HG03175 (cell line): ENCODE results near the gene TPO.

Experiments
- ATAC-seq: cut with Tn5 transposase; IDR thresholded peaks from one replicate; pipeline ENCODE4 v1.9.1; 2021; ENCODE audit warnings: mild to moderate bottlenecking, moderate library complexity; ENCODE audit not compliant: unreplicated experiment

The TPO gene

DNA sequence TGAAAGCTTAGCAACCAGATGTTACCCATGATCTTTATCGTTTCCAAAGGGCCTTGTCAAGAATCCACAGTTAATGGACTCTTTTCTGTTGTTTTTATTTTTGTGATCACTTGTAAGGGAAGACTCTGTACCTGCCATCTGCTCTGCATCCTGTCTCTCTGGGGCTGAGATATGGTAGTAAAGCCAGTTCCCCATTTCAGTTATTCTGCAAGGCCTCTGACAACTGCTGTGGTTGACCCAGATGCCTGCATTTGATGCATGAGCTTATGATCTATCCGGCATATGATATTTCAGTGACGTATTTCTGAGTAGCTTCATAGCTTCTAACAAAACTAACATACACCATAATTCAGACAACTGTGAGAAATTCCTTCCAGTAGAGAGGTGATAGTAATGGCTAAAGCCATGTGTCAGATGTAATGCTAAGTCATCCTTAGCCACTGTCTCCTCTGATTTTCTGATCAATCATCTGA lies 105.1 kb downstream of the TPO start:
- ATAC-seq = no peak

DNA sequence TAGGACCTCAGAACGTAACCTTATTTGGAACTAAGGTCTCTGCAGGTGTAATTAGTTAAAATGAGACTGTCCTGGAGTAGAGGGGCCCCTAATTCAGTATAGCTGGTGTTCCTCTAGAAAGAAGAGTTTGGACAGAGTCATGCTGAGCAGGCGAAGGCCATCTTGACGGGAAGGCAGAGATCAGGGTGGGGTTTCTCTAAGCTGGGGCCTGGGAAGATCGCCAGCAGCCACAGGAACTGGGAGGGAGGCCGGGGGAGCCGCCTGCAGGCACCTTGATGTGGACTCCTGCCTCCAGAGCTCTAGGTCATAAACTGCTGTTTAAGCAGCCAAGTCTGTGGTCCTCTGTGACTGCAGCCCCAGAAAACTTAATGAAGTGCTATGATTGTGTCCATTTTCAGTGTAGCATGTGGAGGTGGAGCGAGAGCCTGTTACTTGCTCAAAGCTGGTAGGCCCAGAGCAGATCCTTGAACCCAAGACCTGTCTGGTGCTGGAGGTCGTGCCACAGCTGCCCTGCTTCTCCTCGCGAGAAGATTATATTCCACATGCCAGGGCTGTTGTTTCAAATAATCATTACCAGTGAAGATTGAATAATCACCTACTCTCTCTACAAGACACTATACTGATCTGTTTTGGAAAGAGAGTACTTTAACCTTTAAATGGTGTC lies 105.7 kb downstream of the TPO start:
- no peak for ATAC-seq

DNA sequence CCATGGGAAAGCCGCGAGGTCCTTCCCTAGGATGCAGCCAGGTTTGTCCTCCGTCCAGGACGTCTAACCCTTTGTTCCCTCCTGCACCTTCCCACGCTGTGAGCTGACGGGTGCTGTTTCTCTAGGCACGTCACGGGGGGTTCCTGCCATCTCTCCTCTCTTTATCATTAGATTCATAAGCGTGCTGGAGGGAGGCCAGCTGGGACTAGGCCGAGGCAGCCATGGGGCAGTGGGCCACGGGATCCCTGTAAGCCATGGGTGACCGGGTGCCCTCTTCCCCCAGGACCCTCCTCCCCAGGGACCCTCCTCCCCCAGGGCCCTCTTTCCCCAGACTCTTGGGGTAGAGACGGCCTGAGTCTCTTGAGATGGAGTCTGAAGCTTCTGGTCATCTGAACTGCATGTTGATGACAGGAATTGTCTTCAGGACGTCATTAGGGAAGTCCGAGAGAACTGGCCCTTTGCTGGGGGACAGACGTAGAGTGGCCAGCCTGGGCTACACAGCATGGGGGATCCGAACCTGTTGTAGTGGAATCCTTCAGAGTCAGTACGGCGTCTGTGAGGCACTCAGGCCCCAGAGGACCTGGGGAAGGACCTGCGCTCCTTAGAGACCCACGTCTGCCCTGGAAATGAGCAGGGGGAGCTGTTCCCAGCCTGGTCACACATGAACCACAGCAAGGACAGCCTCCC lies 108.1 kb downstream of the TPO start:
- no peak for ATAC-seq

DNA sequence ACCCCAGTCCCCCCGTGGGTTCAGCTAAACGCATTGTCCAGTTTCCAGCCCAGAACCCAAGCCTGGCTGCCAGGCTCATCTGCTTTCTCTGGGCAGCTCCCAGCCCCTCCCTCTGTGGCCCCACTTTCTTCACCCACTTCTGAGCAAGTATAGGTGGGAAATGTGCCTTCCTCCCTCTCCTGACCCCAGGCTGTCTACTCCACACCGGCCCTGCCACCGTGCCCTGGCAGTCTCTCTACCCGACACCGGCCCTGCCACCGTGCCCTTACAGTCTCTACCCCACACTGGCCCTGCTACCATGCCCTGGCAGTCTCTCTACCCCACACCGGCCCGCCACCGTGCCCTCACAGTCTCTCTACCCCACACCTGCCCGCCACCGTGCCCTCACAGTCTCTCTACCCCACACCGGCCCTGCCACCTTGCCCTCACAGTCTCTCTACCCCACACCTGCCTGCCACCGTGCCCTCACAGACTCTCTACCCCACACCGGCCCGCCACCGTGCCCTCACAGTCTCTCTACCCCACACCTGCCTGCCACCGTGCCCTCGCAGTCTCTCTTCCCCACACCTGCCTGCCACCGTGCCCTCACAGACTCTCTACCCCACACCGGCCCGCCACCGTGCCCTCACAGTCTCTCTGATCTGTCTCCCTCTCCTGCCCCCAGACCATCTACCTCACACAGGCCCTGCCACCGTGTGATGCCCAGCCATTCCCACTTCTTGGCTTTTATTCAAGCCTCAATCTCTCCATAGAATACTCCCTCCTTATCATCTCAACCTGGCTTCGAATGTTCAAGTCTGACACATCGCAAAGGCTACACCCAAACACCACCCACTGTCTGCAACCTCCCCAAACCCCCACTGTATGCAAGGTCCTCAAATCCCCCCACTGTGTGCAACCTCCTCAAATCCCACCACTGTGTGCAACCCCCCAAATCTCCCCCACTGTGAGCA lies 108.9 kb downstream of the TPO start:
- ATAC-seq = no peak

DNA sequence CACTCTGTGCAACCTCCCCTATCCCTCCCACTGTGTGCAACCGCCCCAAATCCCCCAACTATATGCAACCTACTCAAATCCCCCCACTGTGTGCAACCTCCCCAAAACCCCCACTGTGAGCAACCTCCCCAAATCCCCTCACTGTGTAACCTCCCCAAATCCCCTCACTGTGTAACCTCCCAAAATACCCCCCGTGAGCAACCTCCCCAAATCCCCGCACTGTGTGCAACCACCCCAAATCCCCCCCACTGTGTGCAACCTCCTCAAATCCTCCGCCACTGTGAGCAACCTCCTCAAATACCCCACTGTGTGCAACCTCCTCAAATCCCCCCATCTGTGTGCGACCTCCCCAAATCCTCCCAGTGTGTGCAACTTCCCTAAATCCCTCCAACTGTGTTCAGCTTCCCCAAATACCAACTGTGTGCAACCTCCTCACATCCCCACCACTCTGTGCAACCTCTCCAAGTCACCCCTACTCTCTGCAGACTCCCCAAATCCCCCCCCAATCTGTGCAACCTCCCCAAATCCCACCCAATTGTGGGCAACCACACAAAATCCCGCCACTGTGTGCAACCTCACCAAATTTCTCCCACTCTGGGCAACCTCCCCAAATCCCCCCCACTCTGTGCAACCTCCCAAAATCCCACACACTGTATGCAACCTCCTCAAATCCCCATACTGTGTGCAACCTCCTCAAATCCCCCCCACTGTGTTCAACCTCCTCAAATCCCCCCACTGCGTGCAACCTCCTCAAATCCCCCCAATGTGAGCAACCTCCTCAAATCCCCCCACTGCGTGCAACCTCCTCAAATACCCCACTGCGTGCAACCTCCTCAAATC lies 114.1 kb downstream of the TPO start:
- ATAC-seq = no peak

DNA sequence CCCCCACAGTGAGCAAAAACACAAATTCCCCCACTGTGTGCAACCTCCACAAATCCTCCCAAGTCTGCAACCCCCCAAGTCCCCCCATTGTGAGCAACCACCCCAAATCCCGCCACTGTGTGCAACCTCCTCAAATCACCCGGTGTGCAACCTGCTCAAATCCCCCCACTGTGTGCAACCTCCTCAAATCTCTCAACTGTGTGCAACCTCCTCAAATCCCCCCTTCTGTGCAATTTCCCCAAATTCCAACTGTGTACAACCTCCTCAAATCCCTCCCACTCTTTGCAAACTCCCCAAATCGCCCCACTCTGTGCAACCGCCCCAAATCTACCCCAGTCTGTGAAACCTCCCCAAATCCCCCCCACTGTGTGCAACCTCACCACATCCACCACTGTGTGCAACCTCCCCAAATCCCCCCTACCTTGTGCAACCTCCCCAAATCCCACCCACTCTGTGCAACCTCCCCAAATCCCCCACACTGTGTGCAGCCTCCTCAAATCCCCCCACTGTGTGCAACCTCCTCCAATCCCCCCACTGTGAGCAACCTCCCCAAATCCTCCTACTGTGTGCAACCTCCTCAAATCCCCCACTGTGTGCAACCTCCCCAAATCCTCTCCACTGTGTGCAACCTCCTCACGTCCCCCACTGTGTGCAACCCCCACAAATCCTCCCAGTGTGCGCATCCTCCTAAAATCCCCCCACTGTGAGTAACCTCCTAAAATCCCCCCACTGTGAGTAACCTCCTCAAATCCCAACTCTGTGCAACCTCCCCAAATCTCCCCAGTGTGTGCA lies 115.2 kb downstream of the TPO start:
- no peak for ATAC-seq

DNA sequence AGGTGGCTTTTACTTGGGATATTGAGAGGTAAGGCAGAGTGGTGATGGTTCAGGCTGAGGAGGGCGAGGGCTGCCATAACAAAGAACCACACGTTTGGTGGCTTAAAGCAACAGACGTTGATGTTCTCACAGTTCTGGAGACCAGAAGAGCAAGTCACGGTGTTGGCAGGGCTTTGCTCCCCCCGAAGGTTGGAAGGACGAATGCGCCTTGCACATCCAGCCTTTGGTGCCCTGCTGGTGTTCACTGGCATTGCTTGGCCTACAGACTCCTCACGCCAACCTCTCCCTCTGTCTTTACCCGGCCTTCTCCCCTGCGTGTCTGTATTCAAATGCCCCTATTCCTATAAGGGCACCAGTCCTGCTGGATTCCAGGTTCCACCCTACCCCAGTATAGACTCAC lies 125.4 kb downstream of the TPO start:
- no peak for ATAC-seq

DNA sequence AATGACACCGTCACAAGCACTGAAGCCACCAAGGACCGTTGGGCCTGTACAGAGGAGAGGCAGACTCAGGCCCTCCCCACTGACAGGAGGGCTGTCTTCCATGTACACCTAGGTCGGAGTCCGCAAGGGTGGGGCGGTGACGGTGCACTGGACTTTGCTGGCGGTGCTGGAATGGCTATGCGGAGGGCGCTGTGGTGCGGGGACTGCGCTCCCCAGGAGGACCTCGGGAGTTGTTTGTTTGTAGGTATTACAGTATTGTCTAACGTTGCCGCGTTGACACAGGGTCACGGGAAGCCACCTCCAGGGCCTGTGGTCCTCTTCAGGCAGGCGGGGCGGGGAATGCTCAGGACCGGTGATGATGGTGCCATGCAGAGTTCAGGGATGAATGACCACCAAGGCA lies 126.2 kb downstream of the TPO start:
- ATAC-seq = no peak

DNA sequence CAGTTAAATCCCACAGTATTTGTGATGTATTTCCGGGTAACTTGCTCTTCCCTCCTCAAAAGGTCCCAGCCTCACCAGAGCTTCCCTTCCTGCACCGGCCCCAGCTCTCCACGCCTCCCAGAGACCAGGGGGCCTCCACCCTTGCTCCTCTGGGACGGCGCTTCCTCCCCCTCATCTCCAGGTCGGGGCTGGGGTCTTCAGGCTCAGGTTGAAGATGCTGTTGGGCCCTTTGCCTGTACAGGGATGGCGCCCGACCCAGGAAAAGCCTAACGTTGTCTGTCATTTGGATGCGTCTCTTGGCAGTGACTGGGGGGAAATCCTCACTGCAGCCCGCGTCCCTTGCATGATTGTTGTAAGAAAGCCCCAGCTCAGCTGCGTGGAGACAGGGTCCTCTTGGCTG lies 126.7 kb downstream of the TPO start:
- no peak for ATAC-seq

DNA sequence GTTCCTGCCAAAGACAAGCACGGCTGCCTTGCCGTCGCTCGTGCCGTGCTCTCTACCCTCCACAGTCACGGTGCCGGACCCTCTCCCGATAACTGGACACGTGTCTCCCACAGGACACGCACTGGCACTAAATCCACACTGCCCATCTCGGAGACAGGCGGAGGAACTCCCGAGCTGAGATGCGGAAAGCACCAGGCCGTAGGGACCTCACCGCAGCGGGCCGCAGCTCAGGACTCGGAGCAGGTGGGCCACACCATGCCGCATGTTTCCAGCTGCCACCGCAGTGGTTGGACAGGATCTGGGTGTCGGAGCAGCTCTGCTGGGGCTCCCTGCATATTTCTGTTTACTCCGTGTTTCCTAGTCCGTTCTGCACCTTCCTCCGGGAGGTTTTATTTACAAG lies 127.2 kb downstream of the TPO start:
- no peak for ATAC-seq

DNA sequence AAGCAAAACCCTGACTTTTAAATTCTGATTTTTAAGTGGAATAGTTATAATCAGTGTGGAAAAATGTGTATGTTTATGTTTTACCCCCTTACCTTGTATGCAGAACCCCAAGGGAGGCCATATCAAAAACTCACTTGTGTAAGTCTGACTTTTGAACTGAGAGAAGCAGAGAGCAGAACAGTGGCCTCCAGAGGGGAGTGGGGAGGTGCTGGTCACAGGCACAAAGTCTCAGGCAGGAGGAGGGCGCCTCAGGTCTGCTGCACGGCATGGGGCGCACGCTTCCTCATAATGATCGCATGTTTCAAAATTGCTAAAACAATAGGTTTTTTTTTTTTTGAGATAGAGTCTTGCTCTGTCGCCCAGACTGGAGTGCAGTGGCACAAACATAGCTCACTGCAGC lies 127.8 kb downstream of the TPO start:
- ATAC-seq = no peak

DNA sequence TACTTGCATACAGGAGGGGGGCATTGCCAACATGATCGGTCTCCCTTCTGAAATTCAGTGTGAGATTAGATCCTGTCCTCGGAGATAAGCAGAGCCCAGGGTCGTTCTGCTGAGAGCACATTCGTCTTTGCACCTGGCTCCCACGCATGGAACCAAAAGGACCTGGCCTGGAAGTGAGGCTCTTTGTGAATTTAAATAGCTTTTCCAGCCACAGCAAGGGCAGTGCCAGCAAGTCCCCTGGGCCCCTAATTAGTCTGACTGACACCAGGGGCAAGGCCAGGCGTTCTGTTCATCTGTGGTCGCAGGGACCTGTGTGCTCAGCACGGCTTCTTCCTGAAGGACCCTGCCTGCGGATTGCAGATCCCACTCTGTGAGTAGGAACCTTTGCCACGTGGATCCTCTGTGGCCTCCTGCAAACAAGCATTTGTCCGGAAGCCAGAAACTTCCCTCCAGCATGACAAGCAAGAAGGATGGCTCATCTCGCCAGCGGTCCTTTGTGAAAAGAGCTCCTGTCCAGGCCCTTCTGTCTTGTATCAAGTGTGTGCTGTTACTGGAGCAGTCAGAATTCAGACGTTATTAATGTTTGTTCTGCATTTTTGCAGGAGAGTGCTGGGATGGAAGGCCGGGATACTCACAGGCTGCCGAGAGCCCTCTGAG lies 128.7 kb downstream of the TPO start:
- ATAC-seq = no peak

DNA sequence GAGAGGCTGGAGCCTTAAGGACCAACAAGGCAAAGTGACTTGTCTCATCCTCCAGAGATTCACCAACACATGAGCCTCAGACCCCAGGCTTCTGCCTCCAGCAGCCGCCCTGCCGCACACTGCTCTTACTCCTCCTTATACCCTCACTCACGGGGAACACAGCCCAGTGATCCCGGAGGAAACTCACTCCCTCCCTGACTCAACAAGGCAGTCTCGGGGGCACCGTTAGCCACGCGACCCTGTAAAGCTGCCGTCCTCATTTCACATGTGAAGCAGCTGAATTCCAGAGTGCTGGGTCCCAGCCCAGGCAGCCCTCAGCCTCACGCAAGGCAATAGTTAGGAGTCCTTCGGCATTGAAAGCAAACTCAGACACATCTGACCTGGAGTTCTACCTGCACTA lies 129.7 kb downstream of the TPO start:
- no peak for ATAC-seq

DNA sequence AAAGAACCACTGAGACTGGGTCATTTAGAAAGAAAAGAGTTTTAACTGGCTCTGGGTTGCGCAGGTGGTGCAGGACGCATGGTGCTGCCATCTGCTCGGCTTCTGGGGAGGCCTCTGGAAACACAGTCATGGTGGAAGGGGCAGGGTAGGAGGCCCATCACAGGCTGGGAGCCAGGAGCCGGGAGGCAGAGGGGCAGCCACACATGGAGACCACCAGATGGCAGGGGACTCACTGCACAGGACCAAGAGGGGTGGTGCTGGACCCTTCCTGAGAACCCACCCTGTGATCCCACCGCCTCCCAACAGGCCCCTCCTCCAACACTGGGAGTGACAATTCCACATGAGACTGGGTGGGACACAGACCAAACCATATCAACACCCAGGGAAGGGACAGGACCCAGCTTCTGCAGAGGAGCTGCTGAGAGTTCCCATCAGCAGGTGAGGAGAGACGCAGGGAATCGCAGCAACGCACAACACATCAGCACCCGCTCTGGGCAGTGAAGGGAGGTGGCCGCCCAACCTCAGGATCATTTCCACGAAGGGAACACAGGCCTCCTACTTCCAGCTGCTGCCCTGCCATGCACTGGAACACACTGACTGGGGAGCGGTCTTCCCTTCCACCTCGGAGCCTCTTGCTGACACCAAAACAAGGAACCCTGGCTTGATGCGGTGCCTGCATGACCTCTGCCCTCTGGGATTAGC lies 130.7 kb downstream of the TPO start:
- ATAC-seq = no peak

DNA sequence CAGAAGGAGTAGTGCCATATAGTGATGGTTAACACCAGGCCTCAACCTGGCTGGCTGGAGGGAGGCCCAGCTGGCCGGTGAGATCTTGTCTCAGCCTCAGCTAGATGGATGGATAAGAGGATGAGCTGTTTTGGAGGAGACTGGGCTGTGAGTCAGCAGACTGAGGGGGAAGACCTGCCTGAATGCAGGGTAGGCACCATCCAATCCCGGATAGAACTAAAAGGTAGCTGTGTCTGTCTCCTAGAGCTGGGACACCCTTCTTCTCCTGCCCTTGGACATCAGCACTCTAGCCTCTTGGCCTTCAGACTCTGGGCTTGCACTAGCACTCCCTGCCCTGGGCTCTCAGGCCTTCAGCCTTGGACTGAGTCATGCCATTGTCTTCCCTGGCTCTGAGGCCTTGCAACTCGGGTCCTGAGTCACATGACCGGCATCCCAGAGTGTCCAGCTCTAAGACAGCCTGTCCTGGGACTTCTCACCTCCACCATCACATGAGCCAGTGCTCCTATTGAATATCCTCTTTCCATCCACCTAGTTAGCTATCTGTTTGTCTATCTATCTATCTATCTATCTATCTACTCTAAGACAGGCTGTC lies 131.3 kb downstream of the TPO start:
- no peak for ATAC-seq

DNA sequence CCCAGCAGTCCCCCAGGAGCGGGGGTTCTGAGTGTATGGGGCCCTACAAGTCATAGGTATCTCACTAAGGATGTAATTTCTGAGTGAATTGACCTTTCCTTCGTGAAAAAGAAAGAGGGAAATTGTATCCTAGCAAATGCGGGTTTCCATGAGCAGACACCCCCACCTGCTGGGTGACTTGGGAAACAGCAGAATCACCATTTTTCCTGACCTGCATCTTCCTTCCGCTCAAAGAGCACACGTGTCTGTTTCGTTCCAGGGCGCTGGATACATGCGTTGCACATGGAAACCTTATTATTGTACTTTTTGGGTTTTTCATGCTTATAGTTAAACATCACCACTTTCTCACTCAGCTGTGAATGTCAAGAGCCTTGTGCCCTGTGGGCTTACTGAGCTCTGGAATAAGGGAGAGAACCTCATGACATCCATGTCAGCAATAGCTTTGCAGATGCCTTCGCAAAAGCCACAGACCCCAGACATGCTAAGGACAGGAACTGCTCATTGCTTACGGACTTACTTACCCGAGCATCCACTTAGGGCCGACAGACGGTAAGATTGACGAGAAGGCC lies 132.8 kb downstream of the TPO start:
- ATAC-seq = no peak

DNA sequence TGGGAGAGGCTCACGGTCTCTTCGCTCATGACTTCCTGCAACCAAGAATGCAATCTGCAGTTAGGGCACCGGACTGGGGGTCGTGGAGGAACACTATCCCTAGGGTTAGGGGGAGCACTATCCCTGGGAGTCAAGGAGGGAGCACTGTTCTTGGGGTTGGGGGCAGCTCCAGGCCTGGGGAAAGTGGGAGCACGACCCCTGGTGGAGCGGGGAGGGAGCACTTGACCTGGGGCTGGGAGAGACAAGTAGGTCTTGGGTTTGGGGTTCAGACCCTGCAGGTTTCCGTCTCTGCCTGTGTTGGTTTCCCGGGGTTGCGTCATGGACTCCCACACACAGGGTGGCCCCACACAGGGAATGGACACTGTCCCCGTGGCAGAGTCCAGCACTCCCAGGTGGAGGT lies 133.6 kb downstream of the TPO start:
- no peak for ATAC-seq
